Hepatocyte (in vitro differentiated cells): Measurements from ENCODE around the gene C2.

Experiments
- CTCF ChIP-seq: fragments of 200-600 bp; sonication (generic); IDR thresholded peaks from 2 replicates; pipeline ENCODE4 v1.5.1; 2016; ENCODE audit warnings: antibody characterized with exemption, mild to moderate bottlenecking; ENCODE audit not compliant: poor library complexity
- EZH2phosphoT487 ChIP-seq: fragments of 200-600 bp; sonication (generic); IDR thresholded peaks from one replicate; pipeline ENCODE4 v1.6.1; 2018; ENCODE audit warnings: antibody characterized with exemption, mild to moderate bottlenecking, low read depth, moderate library complexity; ENCODE audit not compliant: unreplicated experiment, severe bottlenecking

GRCh38 chr6:31899215-31899614 is 28.3 kb upstream of the C2 start:
- TF ChIP-seq CTCF (no peak), EZH2phosphoT487 (no peak)
